NOMO-1 treated with dmso at 0.1 percent for 144 hours (cell line): Measurements from ENCODE around the gene RDH16.
"Not testable (repeated sequence)": the region's sequence is repeated elsewhere in the genome, so short reads cannot be mapped to it uniquely, and the experiment has no call there.

Source experiments
- DNase-seq: peaks from one replicate; lab custom pipeline; 2025; ENCODE audit not compliant: unreplicated experiment; lab: John Stamatoyannopoulos, UW

Gene RDH16

DNA sequence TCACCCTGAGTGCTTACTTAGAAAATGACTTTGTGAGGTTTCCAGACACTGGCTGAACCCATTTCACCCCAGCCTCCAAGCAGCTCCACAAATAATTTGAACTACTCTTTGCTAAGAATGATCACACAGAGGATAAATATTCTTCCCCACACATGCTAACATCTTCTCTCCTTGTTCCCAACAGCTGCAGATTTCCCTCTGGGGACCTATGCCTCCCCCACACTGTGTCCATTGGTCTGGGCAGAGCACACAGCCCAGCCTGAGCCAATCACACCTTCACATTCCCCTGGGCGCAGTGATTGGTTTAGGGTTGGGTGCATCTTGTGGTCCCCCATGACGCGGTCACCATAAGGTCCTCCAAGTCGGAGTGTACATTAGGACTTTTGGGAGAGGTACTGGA is 30.1 kb downstream of the RDH16 start:
- no peak for DNase-seq

DNA sequence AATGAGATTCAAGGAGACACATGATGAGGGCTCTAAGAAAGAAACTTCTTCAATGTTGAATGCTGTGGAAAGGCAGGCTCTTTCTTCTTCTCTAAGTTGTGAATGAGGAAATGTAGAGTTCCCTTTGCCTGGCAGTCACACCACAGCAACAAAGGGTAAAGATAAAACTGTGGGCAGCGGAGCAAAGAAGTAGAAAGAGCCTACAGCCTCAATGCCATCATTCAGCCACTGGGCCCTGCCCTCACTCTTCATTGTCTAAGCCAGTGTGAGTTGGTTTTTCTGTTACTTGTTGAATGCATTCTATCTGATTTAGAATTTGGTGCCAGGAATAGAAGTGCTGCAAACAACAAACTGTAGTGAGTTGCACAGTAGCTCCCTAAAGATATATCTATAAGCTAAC is 35.4 kb downstream of the RDH16 start:
- no peak for DNase-seq

DNA sequence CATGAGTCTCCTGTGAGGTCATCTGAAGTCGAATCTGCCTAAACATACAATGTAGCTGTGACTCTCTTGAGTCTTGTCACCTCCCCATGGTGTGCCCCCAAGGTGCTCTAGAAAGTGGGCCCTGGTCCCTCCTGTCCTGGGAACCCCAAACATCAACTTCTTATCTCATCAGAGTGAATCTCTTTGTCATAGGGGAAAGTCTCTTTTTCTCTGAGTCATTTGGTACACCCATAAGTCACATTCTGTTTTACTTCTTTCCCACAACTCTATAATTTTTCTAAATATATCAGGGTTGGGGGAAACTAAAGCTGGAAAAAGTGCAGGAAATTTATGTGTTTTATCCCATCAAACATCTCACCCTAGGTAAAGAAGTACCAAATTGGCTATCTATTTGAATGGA is 36.1 kb downstream of the RDH16 start:
- DNase-seq: no peak

DNA sequence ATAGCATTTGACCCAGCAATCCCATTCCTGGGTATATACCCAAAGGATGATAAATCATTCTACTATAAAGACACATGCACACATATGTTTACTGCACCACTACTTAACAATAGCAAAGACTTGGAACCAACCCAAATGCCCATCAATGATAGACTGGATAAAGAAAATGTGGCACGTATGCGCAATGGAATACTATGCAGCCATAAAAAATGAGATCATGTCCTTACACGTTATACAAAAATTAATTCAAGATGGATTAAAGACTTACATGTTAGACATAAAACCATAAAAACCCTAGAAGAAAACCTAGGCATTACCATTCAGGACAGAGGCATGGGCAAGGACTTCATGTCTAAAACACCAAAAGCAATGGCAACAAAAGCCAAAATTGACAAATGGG is 39.3 kb downstream of the RDH16 start:
- not testable (repeated sequence) for DNase-seq

DNA sequence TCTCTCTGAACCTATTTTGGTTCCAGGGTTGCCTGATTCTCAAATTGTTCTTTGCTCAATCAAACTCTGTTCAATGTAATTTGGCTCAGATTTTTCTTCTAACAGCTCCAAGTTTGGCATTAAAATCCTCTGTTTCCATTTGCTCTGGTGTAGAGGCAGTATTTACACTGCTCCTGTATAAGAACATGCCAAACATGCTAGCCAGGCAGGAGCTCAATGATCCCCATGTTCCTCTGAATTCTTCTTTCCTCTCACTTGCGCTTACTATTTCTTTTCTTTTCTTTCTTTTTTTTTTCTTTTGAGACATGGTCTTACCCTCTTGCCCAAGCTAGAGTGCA is 40.4 kb downstream of the RDH16 start:
- no peak for DNase-seq

DNA sequence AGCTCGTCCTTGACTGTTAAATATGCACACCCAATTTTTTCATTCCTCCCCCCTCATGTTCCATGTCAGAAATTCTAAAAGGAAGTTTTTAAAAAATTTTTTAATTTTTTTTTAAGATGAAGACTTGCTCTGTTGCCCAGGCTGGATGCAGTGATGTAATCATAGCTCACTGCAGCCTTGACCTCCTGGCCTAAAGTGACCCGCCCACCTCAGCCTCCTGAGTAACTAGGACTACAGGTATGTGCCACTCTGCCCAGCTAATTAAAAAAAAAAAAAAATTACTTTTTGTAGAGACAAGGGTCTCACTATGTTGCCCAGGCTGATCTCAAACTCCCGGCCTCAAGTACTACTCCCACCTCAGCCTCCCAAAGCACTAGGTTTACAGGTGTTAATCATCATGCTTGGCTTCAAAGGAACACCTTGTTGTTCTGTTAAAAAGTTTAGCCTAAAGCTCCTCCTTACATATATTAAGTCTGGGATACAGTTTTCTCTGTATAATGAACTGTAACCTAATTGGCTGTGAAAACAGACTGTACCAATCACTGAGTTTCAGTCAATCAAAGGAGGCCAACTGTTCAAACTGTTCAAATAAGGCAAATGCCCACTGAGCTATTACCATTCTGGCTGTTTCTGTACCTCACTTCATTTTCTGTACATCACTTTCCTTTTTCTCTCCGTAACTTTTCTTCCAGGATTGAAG is 41.0 kb downstream of the RDH16 start:
- no peak for DNase-seq

DNA sequence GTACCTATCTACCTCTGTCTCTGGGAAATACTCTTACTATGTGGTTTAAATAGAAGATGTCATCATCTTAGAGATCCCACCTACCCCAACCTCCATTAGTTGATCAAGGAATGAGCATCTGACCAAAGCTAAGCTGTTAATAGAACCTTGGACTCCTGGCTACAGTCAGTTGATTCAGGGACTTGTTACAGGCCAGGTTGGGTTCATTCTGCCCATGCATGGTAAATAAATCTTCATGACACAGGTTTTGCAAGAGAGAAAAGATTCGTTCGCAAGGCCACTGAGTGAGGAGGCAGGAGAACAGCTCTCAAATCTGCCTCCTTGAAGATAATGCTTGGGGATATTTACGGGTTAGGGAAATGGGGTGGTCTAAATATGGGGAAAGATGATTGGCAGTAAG is 42.7 kb downstream of the RDH16 start:
- DNase-seq: no peak

DNA sequence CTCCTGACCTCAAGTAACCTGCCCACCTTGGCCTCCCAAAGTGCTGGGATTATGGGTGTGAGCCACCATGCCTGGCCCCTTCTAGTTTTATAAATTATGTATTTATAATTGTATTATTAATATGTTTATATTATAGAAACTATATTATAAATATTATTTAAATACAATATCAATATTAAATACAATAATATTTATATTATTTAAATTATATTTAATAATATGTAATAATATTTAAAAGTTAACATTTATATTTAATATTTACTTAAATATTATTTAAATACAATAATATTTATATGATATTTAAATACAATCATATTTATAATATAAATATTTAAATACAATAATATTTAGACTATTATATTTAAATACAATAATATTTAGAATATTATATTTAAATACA is 43.2 kb downstream of the RDH16 start:
- DNase-seq: no peak

DNA sequence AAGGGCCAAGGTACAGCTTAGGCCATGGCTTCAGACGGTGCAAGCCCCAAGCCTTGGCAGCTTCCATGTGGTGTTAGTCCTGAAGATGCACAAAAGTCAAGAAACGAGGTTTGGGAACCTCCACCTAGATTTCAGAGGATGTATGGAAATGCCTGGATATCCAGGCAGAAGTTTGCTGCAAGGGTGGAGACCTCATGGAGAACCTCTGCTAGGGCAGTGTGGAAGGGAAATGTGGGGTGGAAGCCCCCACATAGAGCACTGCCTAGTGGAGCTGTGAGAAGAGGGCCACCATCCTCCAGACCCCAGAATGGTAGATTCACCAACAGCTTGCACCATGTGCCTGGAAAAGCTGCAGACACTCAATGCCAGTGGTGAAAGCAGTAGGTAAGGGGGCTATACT is 48.0 kb downstream of the RDH16 start:
- not testable (repeated sequence) for DNase-seq

DNA sequence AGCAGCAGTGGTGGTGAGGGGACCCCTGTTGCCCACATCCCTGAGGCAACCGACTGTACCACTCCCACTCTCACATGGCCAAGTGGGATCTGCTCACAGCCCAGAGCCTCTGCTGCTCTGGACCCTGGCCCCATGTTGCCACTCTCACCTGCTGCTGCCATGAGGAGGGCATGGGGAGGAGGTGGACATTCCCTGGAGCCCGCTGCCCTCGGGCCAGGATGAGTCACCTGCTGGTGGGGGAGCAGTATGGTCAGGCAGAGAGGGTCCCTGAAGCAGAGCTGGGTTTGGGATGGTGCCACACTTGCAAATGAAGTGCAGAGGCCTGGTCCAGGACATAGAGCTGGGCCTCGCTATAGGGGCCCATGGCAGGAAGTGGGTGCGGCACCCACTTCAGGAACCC is 49.3 kb downstream of the RDH16 start:
- DNase-seq: no peak

DNA sequence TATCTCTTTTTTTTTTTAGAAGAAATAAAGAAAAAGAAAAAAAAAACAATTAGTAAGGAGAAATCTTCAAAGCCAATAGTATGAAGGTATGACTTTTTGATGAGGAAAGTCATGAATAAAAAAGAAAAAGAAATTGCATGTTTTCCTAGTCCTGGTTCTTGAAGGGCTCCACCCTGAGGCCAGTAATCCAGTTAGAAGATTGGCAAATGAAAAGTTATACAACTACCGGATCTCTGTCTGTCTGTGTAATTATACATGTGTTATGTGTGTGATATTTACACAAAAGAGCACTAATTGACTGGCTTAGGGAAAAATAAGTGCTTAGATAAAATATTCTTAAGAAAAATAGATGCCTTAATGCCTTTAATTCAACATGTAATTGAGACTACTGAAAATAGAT is 51.6 kb downstream of the RDH16 start:
- no peak for DNase-seq

DNA sequence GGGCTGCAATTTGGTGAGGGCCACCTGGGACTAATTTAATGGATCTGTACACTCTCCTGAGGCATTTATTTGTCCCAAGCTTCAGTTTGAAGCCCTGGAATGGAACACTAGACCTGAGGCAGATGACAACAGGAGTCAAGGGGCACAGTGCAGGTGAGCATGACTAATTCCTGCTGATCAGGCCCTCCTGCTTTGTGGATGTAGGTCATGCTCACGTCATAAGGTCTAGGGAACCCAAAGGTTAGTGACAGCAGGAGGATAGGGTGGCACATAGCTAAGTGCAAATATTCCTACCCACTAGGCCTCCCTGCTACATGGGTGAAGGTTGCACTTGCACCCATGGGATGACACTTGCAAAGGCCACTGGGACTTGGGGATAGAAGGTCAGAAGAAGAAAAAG is 54.0 kb downstream of the RDH16 start:
- no peak for DNase-seq
